Rectal smooth muscle tissue (tissue), 1 donor: ENCODE measurements around the gene LMAN1.

Experiments used
- H3K27ac ChIP-seq: one replicate; pipeline ENCODE4 v1.7.0; 2013; ENCODE audit warnings: low read depth, low read length, inconsistent platforms
- H3K27me3 ChIP-seq: one replicate; pipeline ENCODE4 v1.7.0; 2013; ENCODE audit warnings: low read length; ENCODE audit not compliant: control insufficient read depth, insufficient read depth
- H3K36me3 ChIP-seq: one replicate; pipeline ENCODE4 v1.7.0; 2013; ENCODE audit warnings: low read length; ENCODE audit not compliant: control insufficient read depth, insufficient read depth
- H3K4me1 ChIP-seq: one replicate; pipeline ENCODE4 v1.7.0; 2013; ENCODE audit warnings: low read length; ENCODE audit not compliant: control insufficient read depth, insufficient read depth
- H3K4me3 ChIP-seq: one replicate; pipeline ENCODE4 v1.7.0; 2013; ENCODE audit warnings: low read length
- H3K9ac ChIP-seq: one replicate; pipeline ENCODE4 v1.7.0; 2013; ENCODE audit warnings: low read length

The LMAN1 gene

DNA sequence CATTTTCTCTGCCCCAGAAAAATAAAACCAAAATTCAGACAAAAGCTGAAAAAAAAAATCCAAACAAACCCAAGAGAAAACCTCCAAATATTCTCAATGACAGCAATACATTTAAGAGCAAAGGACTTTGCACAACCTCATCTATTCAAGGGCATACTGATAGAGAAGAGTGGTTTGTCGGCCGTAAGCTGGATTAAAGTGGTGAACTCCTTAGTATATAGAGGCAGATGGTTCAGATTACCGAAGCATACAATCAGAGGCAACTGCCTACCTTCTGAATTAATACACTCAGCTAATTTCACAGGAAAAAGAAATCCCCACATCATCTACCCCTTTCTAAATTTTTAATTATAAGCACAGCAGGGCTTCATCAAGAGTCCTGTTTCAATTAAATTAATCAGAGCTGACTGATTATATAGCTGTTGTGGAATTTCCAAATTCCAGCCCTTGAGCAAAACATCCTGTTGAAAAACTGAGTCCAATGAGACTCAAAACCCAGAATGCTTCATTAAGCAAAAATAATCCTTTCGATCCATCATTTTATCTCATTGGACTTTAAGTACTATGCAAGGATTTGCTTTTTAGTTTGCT, 40.5 kb downstream of the LMAN1 start, which contains the start of gene CPLX4:
CPLX4 (minus strand) TSS at position 190 of the 591 bp plus-strand sequence; CDS start at position 3, 187 bp downstream.
- H3K9ac ChIP-seq = no peak within 1 kb of the TSS
- no peaks in the 10 kb centered on the region for H3K36me3 ChIP-seq
- no peak within 1 kb of the TSS for H3K27ac ChIP-seq
- H3K4me3 ChIP-seq = no peak within 1 kb of the TSS
- no peaks in the 10 kb centered on the region for H3K27me3 ChIP-seq
- H3K4me1 ChIP-seq = no peaks in the 10 kb centered on the region

DNA sequence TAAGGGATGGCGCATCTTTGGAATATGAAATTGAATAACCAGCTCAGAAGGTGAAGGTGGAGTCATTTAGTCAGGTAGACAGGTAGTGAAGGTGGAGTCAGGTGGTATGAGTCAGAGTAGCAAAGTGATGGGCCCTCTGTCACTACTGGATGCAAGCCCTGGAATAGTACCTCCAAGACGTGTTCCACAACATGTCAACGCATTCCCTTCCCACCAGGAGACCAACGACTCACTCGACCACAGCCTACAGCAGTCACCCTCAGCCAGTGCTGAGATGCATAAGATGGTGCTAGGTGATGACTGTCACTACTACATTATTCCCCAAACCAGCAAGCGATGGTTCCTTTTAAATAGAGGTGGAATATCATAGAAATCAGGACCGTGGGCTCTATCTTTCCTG, 47.4 kb downstream of the LMAN1 start:
- H3K4me1 ChIP-seq = no peaks in the 10 kb centered on the region
- H3K9ac ChIP-seq = no peak overlapping the region
- no peak overlapping the region for H3K27ac ChIP-seq
- no peaks in the 10 kb centered on the region for H3K36me3 ChIP-seq
- H3K27me3 ChIP-seq = peaks cover 2% of the 10 kb centered on the region
- H3K4me3 ChIP-seq = no peak overlapping the region

DNA sequence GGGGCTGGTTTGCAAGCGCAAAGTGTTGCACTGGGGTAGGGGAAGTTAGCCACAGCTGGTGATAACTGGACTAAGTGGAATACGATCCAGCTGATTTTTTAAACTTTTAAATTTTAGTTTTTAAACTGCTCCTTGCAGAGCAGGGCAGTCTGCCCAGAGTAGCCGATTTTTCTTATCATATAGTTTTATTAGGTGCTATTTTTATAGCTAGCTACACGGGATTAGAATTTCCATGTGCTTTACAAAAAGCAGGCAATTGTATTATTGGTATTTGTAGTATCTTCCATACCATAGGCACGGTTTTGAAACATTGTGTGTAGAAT, 50.2 kb downstream of the LMAN1 start:
- H3K36me3 ChIP-seq = no peaks in the 10 kb centered on the region
- no peak overlapping the region for H3K27ac ChIP-seq
- no peaks in the 10 kb centered on the region for H3K4me1 ChIP-seq
- H3K4me3 ChIP-seq = peak overlapping the region; percentile 25
- H3K9ac ChIP-seq = no peak overlapping the region
- peaks cover 2% of the 10 kb centered on the region for H3K27me3 ChIP-seq

DNA sequence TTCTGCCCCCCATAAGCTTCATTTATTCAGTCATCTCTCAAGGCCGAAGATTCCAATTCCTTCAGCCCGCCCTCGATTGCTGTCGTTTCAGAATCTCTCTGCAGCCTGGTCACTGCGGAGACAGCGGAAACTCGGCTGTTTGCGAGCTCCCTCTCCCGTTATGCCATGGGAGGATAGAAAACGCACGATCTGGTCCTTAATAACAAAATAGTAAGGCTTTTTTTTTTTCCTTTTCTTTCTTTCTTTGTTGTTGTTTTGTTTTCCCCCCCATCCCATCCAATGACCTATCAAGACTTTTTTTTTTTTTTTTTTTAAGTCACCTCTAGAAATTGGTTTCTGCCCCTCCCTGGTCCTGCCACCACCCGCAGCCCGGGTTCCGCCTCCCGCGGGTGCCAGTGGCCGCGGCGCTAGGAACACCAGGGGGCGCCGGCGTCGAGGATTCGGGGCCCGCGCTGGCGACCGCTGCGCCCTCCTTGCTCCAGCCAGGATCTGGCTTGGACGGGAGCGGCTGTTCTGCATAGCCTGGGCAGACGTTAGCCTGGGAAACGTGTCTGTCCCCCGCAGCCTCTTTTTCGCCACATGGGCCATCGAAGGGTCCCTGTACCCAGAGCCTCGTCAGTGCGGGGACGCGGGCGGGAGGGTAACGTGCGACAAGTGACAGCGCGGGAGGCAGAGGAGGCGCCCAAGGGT, 50.7 kb downstream of the LMAN1 start:
- Histone ChIP-seq H3K4me3 (peak overlapping the region; percentile 25), H3K4me1 (no peaks in the 10 kb centered on the region), H3K36me3 (no peaks in the 10 kb centered on the region), H3K27me3 (peaks cover 2% of the 10 kb centered on the region), H3K27ac (no peak overlapping the region), H3K9ac (no peak overlapping the region)

DNA sequence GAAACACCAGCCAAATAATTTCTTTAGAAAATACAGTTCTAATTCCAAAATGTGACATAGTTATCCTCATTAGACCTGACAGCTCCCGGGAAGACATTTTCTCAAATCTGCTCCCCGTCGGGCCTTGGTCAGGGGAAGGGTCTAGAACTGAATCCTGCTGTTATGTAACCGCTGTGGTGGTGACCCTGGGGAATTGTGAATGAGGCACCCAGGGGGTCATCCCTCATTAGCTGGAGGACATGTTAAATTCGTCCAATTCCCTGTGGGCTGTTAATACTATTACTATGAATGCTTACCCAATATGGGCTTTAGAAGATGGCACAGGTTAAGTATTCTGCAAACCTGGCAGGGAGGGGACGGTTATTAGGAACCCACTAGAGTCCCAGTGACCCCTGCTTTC, 52.4 kb downstream of the LMAN1 start:
- Histone ChIP-seq H3K27me3 (peaks cover 3% of the 10 kb centered on the region), H3K9ac (no peak overlapping the region), H3K4me1 (no peaks in the 10 kb centered on the region), H3K36me3 (no peaks in the 10 kb centered on the region), H3K27ac (no peak overlapping the region), H3K4me3 (no peak overlapping the region)

DNA sequence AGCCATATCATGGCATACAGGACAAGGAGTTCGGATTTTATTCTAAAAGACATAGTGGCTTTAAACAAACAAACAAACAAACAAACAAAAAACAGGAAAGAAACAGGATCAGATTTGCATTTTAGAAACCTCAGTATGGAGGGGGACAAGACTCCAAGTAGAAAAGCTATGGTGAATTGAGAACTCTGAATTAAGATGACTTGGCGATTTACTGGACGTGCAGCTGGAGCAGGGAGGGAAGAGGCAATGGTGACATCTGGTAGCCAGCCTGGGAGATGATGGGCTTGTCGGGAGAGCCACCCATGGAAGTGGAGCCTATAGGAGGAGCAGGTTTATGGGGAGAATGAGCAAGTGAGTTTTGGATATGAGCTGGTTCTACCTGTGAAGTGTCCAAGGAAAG, 53.8 kb downstream of the LMAN1 start:
- Histone ChIP-seq H3K4me3 (no peak overlapping the region), H3K9ac (no peak overlapping the region), H3K27ac (no peak overlapping the region), H3K36me3 (no peaks in the 10 kb centered on the region), H3K27me3 (peaks cover 2% of the 10 kb centered on the region), H3K4me1 (no peaks in the 10 kb centered on the region)

DNA sequence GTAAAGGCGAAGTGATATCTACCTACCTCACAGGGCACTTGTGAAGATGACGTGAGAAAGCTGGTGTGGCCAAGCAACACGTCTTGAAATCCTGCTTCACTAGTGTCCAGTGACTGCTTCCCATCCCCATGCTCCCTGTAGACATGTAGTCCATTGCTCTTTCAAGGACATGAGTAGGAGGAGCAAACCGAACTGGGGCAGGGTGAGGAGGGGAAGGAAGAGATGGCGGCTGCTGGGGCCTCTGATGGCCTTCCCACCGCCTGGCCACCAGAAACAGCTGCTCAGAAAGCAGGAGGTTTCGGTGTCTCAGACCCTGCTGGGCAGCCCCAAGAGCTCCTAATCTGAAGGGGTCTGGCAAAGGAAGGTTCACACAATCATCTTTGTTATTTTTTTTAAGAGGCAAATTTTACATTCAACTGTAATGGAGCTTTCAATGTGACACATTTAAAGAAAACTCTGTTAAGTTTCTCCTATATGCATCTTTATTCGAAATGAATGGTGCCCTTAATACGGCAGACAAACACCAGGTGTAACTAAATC, 55.3 kb downstream of the LMAN1 start:
- Histone ChIP-seq H3K4me3 (no peak overlapping the region), H3K9ac (no peak overlapping the region), H3K4me1 (no peaks in the 10 kb centered on the region), H3K27me3 (peaks cover 2% of the 10 kb centered on the region), H3K27ac (no peak overlapping the region), H3K36me3 (no peaks in the 10 kb centered on the region)

DNA sequence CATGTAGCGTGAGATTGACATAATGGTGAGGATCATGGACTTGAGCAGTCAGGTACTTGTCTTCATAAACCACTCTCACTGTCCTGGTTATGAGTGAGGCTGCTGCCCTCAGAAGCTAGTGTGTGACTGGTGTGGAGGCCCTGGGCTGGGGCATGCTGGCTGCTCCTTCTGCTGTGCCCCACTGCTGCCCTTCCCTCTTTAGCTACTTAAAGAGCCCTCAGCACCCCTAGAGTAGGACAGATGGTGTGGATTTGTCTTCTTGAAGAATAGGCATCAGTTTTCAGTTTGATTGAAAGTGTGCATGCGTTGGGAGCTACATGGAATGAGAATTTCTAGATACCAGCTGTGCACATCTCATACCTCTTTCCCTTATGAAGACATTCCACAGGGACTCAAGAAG, 56.1 kb downstream of the LMAN1 start:
- Histone ChIP-seq H3K36me3 (no peaks in the 10 kb centered on the region), H3K9ac (no peak overlapping the region), H3K27ac (no peak overlapping the region), H3K4me3 (no peak overlapping the region), H3K27me3 (peaks cover 4% of the 10 kb centered on the region), H3K4me1 (no peaks in the 10 kb centered on the region)

DNA sequence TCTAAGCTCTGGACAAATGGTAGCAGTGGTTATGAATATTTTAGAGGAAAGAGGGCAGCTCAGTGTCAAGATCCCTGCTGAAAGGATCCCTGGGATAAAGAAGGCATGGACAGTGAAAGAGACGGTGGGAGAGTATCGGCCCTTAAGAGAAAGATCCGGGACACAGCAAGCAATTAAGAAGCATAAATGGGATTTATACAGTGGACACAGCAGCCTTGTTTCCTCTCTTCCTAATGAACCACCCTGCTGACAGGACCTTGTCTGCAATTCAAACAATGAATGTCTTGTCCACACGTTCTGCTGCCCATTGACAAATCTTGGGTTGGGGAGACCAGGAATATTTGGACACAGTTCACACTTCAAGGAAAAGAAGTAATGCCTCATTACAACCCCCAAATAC, 57.1 kb downstream of the LMAN1 start:
- no peaks in the 10 kb centered on the region for H3K36me3 ChIP-seq
- no peak overlapping the region for H3K4me3 ChIP-seq
- peaks cover 4% of the 10 kb centered on the region for H3K27me3 ChIP-seq
- H3K4me1 ChIP-seq = no peaks in the 10 kb centered on the region
- no peak overlapping the region for H3K9ac ChIP-seq
- no peak overlapping the region for H3K27ac ChIP-seq

DNA sequence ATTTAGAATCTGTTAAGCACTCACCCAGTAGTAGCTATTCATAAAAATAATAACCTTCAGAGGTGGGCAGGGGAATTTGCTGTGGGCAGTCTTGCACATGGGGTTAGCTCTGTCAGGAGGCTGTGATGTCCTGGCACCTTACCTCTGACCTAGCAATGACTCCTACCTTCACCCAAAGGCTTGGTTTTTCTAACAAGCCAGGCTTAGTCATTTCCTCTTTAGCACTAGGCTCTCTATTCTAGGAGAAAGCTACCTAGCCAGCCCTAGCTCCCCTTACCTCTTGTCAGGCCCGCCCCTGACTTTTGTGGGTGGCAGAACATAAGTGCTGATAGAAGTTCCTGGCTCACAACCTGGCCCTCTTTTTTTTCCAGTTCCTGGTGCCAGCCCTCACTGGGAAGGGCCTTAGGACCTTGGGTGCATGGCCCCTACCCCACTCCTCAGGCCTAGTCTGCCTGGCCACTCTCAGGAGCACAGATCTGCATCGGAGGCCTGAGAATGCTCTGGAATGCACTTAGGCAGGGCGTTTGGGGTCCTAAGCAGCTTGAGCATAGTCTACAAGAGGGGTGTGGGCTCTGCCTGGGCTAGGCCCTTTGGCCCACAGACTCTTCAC, 58.3 kb downstream of the LMAN1 start:
- no peak overlapping the region for H3K4me3 ChIP-seq
- no peak overlapping the region for H3K9ac ChIP-seq
- H3K36me3 ChIP-seq = no peaks in the 10 kb centered on the region
- H3K27ac ChIP-seq = no peak overlapping the region
- H3K27me3 ChIP-seq = peaks cover 4% of the 10 kb centered on the region
- H3K4me1 ChIP-seq = no peaks in the 10 kb centered on the region

DNA sequence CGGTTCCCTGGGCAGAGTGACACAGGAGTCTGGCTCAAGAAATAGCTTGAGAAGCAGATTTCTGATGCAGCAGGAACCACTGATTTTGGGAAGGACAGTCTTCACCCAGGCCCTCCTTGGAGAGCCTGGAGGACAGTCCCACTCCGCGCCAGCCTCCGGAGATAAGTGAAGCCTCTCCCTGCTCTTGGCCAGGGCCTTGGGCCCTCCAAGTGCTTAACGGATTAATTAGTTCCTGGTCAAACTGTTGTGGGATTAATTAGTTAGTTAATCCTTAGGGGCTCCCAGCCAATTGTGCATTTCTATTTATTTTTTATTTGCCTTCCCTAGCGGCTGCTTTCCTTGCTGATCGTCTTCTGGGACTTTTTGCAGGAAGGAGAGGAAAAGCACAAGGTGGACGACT, 60.2 kb downstream of the LMAN1 start:
- H3K9ac ChIP-seq = no peak overlapping the region
- H3K36me3 ChIP-seq = no peaks in the 10 kb centered on the region
- no peaks in the 10 kb centered on the region for H3K4me1 ChIP-seq
- H3K4me3 ChIP-seq = no peak overlapping the region
- peaks cover 4% of the 10 kb centered on the region for H3K27me3 ChIP-seq
- no peak overlapping the region for H3K27ac ChIP-seq

DNA sequence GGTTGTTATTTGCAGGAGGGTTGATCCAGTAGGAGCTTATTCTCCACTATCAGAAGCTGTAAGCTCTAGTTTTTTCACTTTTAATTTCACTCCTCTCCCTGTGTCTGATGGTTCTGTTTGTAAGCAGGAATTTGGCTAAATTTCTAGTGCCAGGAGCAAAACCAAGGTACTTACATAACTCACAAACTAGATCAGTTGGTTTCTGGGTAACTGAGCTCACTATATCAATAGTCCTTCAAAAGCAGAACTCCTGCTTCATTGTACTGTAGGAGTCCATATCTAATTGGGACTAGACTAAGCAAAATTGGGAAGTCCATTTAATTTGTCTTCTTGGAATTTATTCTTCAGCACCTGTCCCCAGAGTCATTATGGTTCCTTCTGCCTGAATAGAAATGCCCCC, 65.7 kb downstream of the LMAN1 start:
- Histone ChIP-seq H3K27ac (no peak overlapping the region), H3K36me3 (no peaks in the 10 kb centered on the region), H3K4me3 (no peak overlapping the region), H3K27me3 (no peaks in the 10 kb centered on the region), H3K4me1 (no peaks in the 10 kb centered on the region), H3K9ac (no peak overlapping the region)

DNA sequence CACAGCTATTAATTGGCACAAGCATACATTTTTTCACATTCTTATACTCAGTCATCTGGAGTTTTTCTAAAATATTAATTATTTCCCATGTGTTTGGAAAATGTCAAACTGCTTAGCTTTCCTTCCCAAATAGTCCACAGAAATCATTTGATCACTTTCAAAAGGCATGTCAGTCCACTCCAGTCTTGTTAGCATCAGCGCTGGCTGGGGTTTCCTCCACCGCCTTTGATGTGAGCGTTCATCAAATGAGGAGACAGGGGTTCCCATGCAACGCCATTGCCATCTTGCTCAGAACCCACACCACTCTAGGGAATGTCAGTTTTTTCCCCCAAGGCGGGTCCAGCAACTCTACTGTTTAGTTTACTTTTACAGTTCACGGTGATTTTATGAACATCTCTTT, 72.7 kb downstream of the LMAN1 start:
- Histone ChIP-seq H3K36me3 (no peaks in the 10 kb centered on the region), H3K27ac (no peak overlapping the region), H3K9ac (no peak overlapping the region), H3K27me3 (no peaks in the 10 kb centered on the region), H3K4me1 (no peaks in the 10 kb centered on the region), H3K4me3 (no peak overlapping the region)
